GM18505 (cell line): ENCODE results near the gene LRBA.
"Not testable (repeated sequence)": the region's sequence is repeated elsewhere in the genome, so short reads cannot be mapped to it uniquely, and the experiment has no call there.

ENCODE experiments used
- ATAC-seq: cut with Tn5 transposase; IDR thresholded peaks from one replicate; pipeline ENCODE4 v1.9.1; 2021; ENCODE audit not compliant: unreplicated experiment
- POLR2A ChIP-seq: IDR thresholded peaks from 4 replicates; pipeline ENCODE4 v1.6.1; 2011; ENCODE audit warnings: borderline replicate concordance; ENCODE audit not compliant: insufficient read depth, insufficient read length; ENCODE audit errors: extremely low read depth

LRBA gene

GRCh38 chr4:150569384-150569987 lies 445.6 kb downstream of the LRBA start:
- ATAC-seq = no peak
- TF ChIP-seq POLR2A = no peak

DNA sequence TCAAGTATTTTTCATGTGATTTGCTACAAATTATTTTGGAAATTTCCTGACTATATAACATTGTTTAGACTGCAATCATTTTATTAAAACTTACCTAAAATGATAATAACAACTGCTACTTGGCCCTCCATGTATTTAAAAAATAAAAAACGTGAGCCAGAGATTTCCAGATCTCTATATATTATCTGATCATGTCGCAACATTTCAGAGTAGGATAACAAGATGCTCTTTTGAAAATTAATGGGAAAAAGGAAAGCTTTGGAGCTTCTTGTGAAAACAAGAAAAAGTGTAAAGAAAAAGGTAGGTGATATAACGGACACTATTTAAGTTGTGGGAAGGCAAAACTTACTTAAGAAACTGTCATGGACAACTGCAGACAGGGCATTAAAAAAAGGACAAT lies 448.0 kb downstream of the LRBA start:
- no peak for TF ChIP-seq POLR2A
- no peak for ATAC-seq

- not testable (repeated sequence) for ATAC-seq
These were observed 450.1 kb downstream of the LRBA start for GRCh38 chr4:150564967-150565366.

DNA sequence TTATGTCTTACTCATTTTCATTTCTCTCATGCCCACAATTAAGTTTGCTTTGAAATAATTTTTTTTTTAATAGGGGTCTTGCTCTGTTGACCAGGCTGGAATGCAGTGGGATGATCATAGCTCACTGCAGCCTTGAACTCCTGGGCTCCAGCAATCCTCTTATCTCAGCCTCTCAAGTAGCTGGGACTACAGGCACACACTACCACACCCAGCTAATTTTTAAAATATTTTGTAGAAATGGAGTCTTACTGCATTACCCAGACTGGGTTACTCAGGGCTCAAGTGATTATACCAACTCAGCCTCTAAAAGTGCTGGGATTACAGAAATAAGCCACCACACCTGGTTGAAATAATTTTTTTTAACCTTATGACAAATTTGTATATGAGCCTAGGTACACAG lies 452.3 kb downstream of the LRBA start:
- no peak for ATAC-seq
- no peak for TF ChIP-seq POLR2A

GRCh38 chr4:150562250-150562649 lies 452.8 kb downstream of the LRBA start:
- no peak for ATAC-seq
- TF ChIP-seq POLR2A = no peak

- TF ChIP-seq POLR2A = no peak
- ATAC-seq = no peak
These were observed 453.8 kb downstream of the LRBA start for GRCh38 chr4:150561143-150561737.

- ATAC-seq = not testable (repeated sequence)
These were observed 457.3 kb downstream of the LRBA start for GRCh38 chr4:150557811-150558210.

- no peak for ATAC-seq
- no peak for TF ChIP-seq POLR2A
These were observed 467.8 kb downstream of the LRBA start for GRCh38 chr4:150547154-150547838.

DNA sequence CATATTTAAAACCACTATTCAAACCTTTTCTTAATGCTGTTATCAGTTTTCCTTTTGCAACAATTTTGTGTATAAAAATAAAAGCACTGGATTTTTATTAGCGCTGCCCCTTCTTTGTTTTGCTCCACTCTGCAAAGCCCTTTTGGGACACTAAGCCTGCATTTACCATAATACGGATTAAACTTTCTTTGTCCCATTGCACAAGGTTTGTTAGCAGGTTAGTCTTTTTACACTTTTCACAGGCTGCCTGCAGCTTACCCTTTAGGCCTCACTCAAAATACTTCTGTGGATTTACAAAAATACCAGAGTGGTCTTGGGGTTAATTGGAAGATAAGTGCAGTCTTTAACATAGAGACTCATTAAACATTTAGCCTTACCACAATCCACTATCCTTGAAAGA lies 468.8 kb downstream of the LRBA start:
- ATAC-seq = no peak
- no peak for TF ChIP-seq POLR2A

- no peak for TF ChIP-seq POLR2A
- no peak for ATAC-seq
These were observed 472.0 kb downstream of the LRBA start for GRCh38 chr4:150543042-150543441.

- TF ChIP-seq POLR2A = no peak
- no peak for ATAC-seq
These were observed 473.4 kb downstream of the LRBA start for GRCh38 chr4:150541681-150542080.

GRCh38 chr4:150540959-150541360 lies 474.1 kb downstream of the LRBA start:
- TF ChIP-seq POLR2A = no peak
- no peak for ATAC-seq

DNA sequence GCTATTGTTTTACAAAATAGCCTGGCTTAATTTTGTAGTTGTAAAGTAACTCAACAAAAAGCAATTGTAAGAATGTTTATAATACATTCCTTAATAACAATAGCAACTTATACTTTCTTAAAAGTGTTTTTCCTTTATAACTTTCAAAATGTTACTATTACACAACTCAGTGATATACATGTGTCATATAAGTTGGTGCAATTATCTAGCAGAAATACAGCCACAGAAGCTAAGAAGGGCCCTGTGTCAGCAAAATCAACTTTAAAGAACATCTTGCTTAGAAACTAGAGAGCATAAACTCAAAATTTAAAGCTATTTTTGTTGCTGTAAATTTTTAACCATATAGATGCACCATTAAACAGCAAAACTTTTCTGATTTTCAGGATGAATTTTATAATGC lies 474.5 kb downstream of the LRBA start:
- no peak for TF ChIP-seq POLR2A
- ATAC-seq = no peak

GRCh38 chr4:150537911-150538310 lies 477.2 kb downstream of the LRBA start:
- not testable (repeated sequence) for ATAC-seq
